Common myeloid progenitor, CD34-positive (primary cell): ENCODE data around the gene NEK6.
A peak's percentile ranks its signal among the peaks of the same experiment; 100 is the strongest.

Experiments
- CTCF ChIA-PET: fragments of 350-600 bp; sonication (Branson Sonifier 250); formaldehyde crosslinking; loops from one replicate; lab custom pipeline; 2021; ENCODE audit warnings: antibody characterized with exemption; lab: Charles Lee
- POLR2A ChIA-PET: fragments of 350-600 bp; sonication (Branson Sonifier 250); formaldehyde crosslinking; loops from one replicate; lab custom pipeline; 2021; ENCODE audit warnings: antibody characterized with exemption; lab: Charles Lee
- DNase-seq, 3 donors: peaks; one replicate each; pipeline versions ENCODE4 v3.0.0 to v3.0.0-alpha.2; 2013
- H3K27ac ChIP-seq, 2 experiments: 1 replicate in 1 of 2; 2 replicates in 1 of 2; pipeline ENCODE4 v1.7.0; 2013; ENCODE audit warnings: inconsistent platforms in 2 of 2, low read length in 2 of 2, mild to moderate bottlenecking in 2 of 2, low read depth in 1 of 2, moderate library complexity in 1 of 2; ENCODE audit not compliant: severe bottlenecking in 2 of 2, insufficient read depth in 1 of 2, poor library complexity in 1 of 2
- H3K27me3 ChIP-seq, 5 experiments: replicated peaks in 2 of 5; 1 replicate in 3 of 5; 2 replicates in 2 of 5; pipeline versions ENCODE4 v1.6.1 to v1.7.0; 2013; ENCODE audit warnings: low read length in 4 of 5, mild to moderate bottlenecking in 2 of 5, moderate library complexity in 2 of 5, inconsistent platforms in 1 of 5; ENCODE audit not compliant: insufficient read depth in 5 of 5, control insufficient read depth in 4 of 5
- H3K36me3 ChIP-seq, 4 experiments: 1 replicate in 2 of 4; 2 replicates in 2 of 4; pipeline versions ENCODE4 v1.6.1 to v1.7.0; 2013; ENCODE audit warnings: low read length in 3 of 4, control low read depth in 1 of 4, mild to moderate bottlenecking in 1 of 4; ENCODE audit not compliant: control insufficient read depth in 4 of 4, insufficient read depth in 4 of 4
- H3K4me1 ChIP-seq, 4 experiments: 1 replicate in 3 of 4; 2 replicates in 1 of 4; pipeline versions ENCODE4 v1.6.1 to v1.7.1; 2013; ENCODE audit warnings: low read length in 3 of 4, mild to moderate bottlenecking in 3 of 4, control low read depth in 1 of 4, inconsistent platforms in 1 of 4, moderate library complexity in 1 of 4; ENCODE audit not compliant: control insufficient read depth in 4 of 4, insufficient read depth in 4 of 4; ENCODE audit errors: control extremely low read depth in 1 of 4
- H3K4me3 ChIP-seq, 7 experiments: 1 replicate in 4 of 7; 2 replicates in 3 of 7; pipeline versions ENCODE4 v1.5.1 to v1.7.0; 2013; ENCODE audit warnings: mild to moderate bottlenecking in 7 of 7, low read length in 6 of 7, moderate library complexity in 6 of 7, inconsistent platforms in 2 of 7, low read depth in 2 of 7, control low read depth in 1 of 7; ENCODE audit not compliant: insufficient read depth in 4 of 7, control insufficient read depth in 1 of 7; ENCODE audit errors: extremely low read depth in 1 of 7
- H3K9me3 ChIP-seq, 5 experiments: 1 replicate in 4 of 5; 2 replicates in 1 of 5; pipeline versions ENCODE4 v1.6.1 to v1.7.1; 2013; ENCODE audit warnings: low read length in 4 of 5, mild to moderate bottlenecking in 2 of 5, inconsistent platforms in 1 of 5, low read depth in 1 of 5, moderate library complexity in 1 of 5; ENCODE audit not compliant: control insufficient read depth in 4 of 5, insufficient read depth in 2 of 5; ENCODE audit errors: control extremely low read depth in 1 of 5
- WGBS: methylation state at CpG from one replicate; pipeline ENCODE4 v1.1.5; 2013; ENCODE audit not compliant: insufficient coverage; 5-methylcytosine and 5-hydroxymethylcytosine counted together

Gene NEK6

DNA sequence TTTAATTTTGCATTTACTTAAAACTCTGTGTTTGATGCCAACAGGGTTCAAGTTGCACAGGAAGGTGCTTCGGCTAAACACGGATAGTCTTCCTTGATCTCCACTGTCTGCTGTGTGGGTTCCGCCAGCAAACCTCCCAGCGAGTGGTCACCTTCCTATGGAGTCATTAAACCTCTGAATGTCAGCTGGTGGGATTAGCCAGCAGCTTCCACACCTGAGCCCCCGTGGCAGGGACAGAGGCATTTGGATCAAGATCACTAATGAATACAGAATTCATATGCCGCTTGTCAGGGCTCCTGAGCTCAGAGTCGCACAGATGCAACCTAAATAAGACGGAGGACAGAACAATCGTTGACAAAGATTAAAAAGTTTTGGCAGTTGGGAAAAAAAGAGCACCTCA is 118.0 kb downstream of the NEK6 start:
- peaks cover 3 to 44% (median 23%) of the 10 kb centered on the region in 4 experiments for H3K36me3 ChIP-seq
- 97% methylated on average over 8 of the region's 9 CpGs for WGBS
- ChIA-PET POLR2A (no interaction called here), CTCF (interaction anchor here (0.6 to 4.2 kb wide), 7 partner anchors 11 to 922 kb away, joined by 3 to 15 read pairs (median 3); no protein-coding TSS in a partner anchor)
- H3K4me3 ChIP-seq: no peak overlapping the region
- no peaks in the 10 kb centered on the region for H3K27me3 ChIP-seq
- H3K4me1 ChIP-seq: peaks cover 0 to 7% (median 0%) of the 10 kb centered on the region in 4 experiments
- H3K27ac ChIP-seq: no peak overlapping the region
- H3K9me3 ChIP-seq: peaks cover 0 to 3% (median 0%) of the 10 kb centered on the region in 5 experiments
- no peak for DNase-seq

DNA sequence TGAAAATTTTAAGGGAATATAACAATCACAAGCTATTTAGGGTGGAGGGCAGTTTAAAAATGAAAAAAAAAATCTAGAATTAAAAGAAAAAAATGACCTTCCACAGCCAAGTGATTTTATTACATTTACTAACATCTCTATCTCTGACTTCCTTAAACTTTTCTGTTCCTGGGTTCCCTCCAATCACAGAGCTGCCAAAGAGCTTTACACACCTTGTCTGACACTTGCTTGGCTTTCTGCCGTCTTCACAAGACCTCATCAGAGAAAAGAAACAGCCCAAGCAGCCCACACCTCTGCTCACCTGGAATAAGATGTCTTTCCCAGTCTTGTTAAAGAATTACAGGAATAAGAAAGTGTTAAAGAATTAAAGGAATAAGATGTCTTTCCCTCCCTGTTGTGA is 118.6 kb downstream of the NEK6 start:
- no peak for DNase-seq
- H3K4me3 ChIP-seq: no peak overlapping the region
- H3K27ac ChIP-seq: no peak overlapping the region
- peaks cover 3 to 44% (median 22%) of the 10 kb centered on the region in 4 experiments for H3K36me3 ChIP-seq
- ChIA-PET POLR2A (no interaction called here), CTCF (interaction anchor here (0.7 to 4.2 kb wide), 5 partner anchors 11 to 825 kb away, joined by 3 to 15 read pairs (median 3); no protein-coding TSS in a partner anchor)
- H3K27me3 ChIP-seq: no peaks in the 10 kb centered on the region
- peaks cover 0 to 3% (median 0%) of the 10 kb centered on the region in 5 experiments for H3K9me3 ChIP-seq
- no CpG with 5 or more reads among the region's 1 CpG for WGBS
- peaks cover 0 to 7% (median 4%) of the 10 kb centered on the region in 4 experiments for H3K4me1 ChIP-seq

- H3K4me1 ChIP-seq: peaks cover 0 to 11% (median 7%) of the 10 kb centered on the region in 4 experiments
- H3K4me3 ChIP-seq: no peak overlapping the region
- peaks cover 3 to 49% (median 22%) of the 10 kb centered on the region in 4 experiments for H3K36me3 ChIP-seq
- ChIA-PET CTCF (interaction anchor here (0.9 to 4.2 kb wide), 9 partner anchors 9 to 209 kb away, joined by 3 to 15 read pairs (median 4); no protein-coding TSS in a partner anchor), POLR2A (no interaction called here)
- no peak overlapping the region for H3K27ac ChIP-seq
- WGBS: 89% methylated on average over 3 of the region's 10 CpGs
- no peak for DNase-seq
- no peaks in the 10 kb centered on the region for H3K27me3 ChIP-seq
- peaks cover 0 to 3% (median 0%) of the 10 kb centered on the region in 5 experiments for H3K9me3 ChIP-seq
Measured at GRCh38 chr9:124377551-124378406, 120.0 kb downstream of the NEK6 start.

DNA sequence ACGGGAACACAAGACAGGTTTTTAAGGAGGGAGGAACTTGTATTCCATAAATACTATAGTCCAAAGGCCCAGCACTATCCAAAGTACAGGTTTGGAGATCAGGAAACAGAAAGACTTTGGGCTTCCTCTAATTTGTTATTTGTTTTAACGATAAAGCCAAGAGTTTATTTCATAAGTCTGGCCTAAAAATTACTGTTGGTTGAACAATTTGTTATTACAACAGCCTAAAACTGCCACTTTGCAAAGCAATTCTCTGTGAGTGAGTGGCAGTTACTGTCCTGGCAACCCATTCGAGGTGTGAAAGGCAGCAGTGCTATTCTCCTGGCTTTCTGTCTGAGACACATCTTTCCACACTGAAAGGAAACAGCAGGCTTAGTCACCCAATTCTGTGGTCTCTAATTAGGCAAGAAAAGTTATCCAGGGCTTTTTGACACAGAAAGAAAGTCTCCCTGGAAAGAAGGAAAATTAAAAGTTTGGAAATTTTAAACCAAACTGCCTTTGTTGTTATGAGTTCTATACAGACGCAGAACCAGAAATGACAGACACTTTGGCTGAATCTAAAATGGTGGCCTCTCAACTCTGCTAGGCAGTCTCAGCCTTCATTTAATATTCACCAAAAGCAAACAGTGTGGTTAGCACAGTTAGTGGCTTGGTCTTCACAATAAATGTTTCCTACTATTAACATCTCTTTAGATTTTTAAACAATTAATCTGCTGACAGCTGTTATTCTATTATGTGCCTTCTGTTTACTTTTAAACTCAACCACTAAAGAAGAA is 123.6 kb downstream of the NEK6 start:
- ChIA-PET CTCF (interaction anchor here (1.6 to 9.2 kb wide), 2 partner anchors 23 to 257 kb away, joined by 3 to 69 read pairs; no protein-coding TSS in a partner anchor), POLR2A (interaction anchor here (0.8 kb wide), 1 partner anchor 98 kb away, joined by 3 read pairs; no protein-coding TSS in a partner anchor)
- H3K27ac ChIP-seq: peak overlapping the region in 1 of 2 experiments; percentile 54
- DNase-seq: peak in 2 of 3 donors; percentile 62 to 71
- 50% methylated on average over 2 of the region's 4 CpGs for WGBS
- peaks cover 0 to 11% (median 7%) of the 10 kb centered on the region in 4 experiments for H3K4me1 ChIP-seq
- H3K27me3 ChIP-seq: no peaks in the 10 kb centered on the region
- no peak overlapping the region for H3K4me3 ChIP-seq
- no peaks in the 10 kb centered on the region for H3K9me3 ChIP-seq
- H3K36me3 ChIP-seq: peaks cover 8 to 51% (median 25%) of the 10 kb centered on the region in 4 experiments

GRCh38 chr9:124384210-124384609 is 126.5 kb downstream of the NEK6 start:
- POLR2A ChIA-PET: no interaction called here

GRCh38 chr9:124384846-124385245 is 127.1 kb downstream of the NEK6 start:
- DNase-seq: no peak
- no peaks in the 10 kb centered on the region for H3K27me3 ChIP-seq
- ChIA-PET CTCF (interaction anchor here (1.2 to 9.2 kb wide), 6 partner anchors 10 to 260 kb away, joined by 3 to 69 read pairs (median 4); no protein-coding TSS in a partner anchor), POLR2A (no interaction called here)
- H3K9me3 ChIP-seq: no peaks in the 10 kb centered on the region
- H3K4me1 ChIP-seq: peaks cover 7 to 33% (median 24%) of the 10 kb centered on the region in 4 experiments
- H3K36me3 ChIP-seq: peaks cover 8 to 35% (median 18%) of the 10 kb centered on the region in 4 experiments
- no peak overlapping the region for H3K27ac ChIP-seq
- H3K4me3 ChIP-seq: no peak overlapping the region
- 100% methylated on average over 2 of the region's 5 CpGs for WGBS

More at GRCh38 chr9:124384210-124384609, 126.5 kb downstream of the NEK6 start:
- Histone ChIP-seq H3K4me1 (peaks cover 7 to 31% (median 22%) of the 10 kb centered on the region in 4 experiments), H3K4me3 (no peak overlapping the region), H3K27ac (no peak overlapping the region), H3K27me3 (no peaks in the 10 kb centered on the region), H3K36me3 (peaks cover 8 to 41% (median 20%) of the 10 kb centered on the region in 4 experiments), H3K9me3 (no peaks in the 10 kb centered on the region)
- CTCF ChIA-PET: interaction anchor here (1.0 to 9.2 kb wide), 6 partner anchors 10 to 259 kb away, joined by 3 to 69 read pairs (median 4); no protein-coding TSS in a partner anchor
- DNase-seq: no peak
- 100% methylated on average over 5 of the region's 7 CpGs for WGBS
